CD14-positive monocyte (primary cell): ENCODE results near the gene RIMS3. TPM values are rescaled to one million over a fixed set of nuclear protein-coding genes. Genes with fewer than 3 reads are reported as not detected.

Experiments
- DNase-seq, 3 donors: peaks; one replicate each; pipeline ENCODE4 v3.0.0-alpha.2; 2011 to 2022
- H2AFZ ChIP-seq: 2 replicates; pipeline ENCODE4 v1.6.0; 2012; ENCODE audit warnings: mild to moderate bottlenecking, low read depth, low read length, inconsistent platforms; ENCODE audit not compliant: insufficient read depth, poor library complexity, severe bottlenecking
- H3K27ac ChIP-seq, 2 donors: 1 replicate in 1 of 2; 2 replicates in 1 of 2; pipeline ENCODE4 v1.5.1; 2012 to 2013; ENCODE audit warnings: low read length in 2 of 2, control low read depth in 1 of 2, inconsistent platforms in 1 of 2, low read depth in 1 of 2, mild to moderate bottlenecking in 1 of 2
- H3K27me3 ChIP-seq, 2 donors: one replicate each; pipeline versions ENCODE4 v1.6.0 to v1.6.1; 2011 to 2013; ENCODE audit warnings: low read length in 2 of 2; ENCODE audit not compliant: control insufficient read depth in 2 of 2, insufficient read depth in 2 of 2
- H3K36me3 ChIP-seq, 2 donors: replicated peaks in 1 of 2; 1 replicate in 1 of 2; 2 replicates in 1 of 2; pipeline versions ENCODE4 v1.5.1 to v1.6.1; 2012 to 2013; ENCODE audit warnings: low read length in 2 of 2, control low read depth in 1 of 2, inconsistent platforms in 1 of 2, mild to moderate bottlenecking in 1 of 2; ENCODE audit not compliant: insufficient read depth in 2 of 2, control insufficient read depth in 1 of 2
- H3K4me1 ChIP-seq, 2 donors: 1 replicate in 1 of 2; 2 replicates in 1 of 2; pipeline versions ENCODE4 v1.5.1 to v1.6.1; 2012 to 2013; ENCODE audit warnings: low read length in 2 of 2, control low read depth in 1 of 2, inconsistent platforms in 1 of 2, mild to moderate bottlenecking in 1 of 2, moderate library complexity in 1 of 2; ENCODE audit not compliant: insufficient read depth in 2 of 2, control insufficient read depth in 1 of 2
- H3K4me2 ChIP-seq: replicated peaks from 2 replicates; pipeline ENCODE3; 2012; ENCODE audit warnings: low read length, moderate library complexity, mild to moderate bottlenecking; ENCODE audit not compliant: poor library complexity, severe bottlenecking; ENCODE audit errors: extremely low read depth
- H3K4me3 ChIP-seq, 3 experiments: fragments of 200-600 bp in 1 of 3; sonication (generic) in 1 of 3; replicated peaks in 1 of 3; 1 replicate in 2 of 3; 2 replicates in 1 of 3; pipeline ENCODE4 v1.5.1; 2011 to 2013; ENCODE audit warnings: low read length in 3 of 3, mild to moderate bottlenecking in 3 of 3, control low read depth in 2 of 3, low read depth in 2 of 3, inconsistent platforms in 1 of 3, moderate library complexity in 1 of 3
- H3K79me2 ChIP-seq: 2 replicates; pipeline ENCODE4 v1.6.0; 2012; ENCODE audit warnings: mild to moderate bottlenecking, control low read depth, inconsistent platforms, low read length, moderate library complexity; ENCODE audit not compliant: insufficient read depth
- H3K9ac ChIP-seq: 2 replicates; pipeline ENCODE4 v1.6.0; 2017; ENCODE audit warnings: low read length, mild to moderate bottlenecking; ENCODE audit not compliant: insufficient read depth, poor library complexity, severe bottlenecking
- H3K9me3 ChIP-seq, 2 donors: replicated peaks in 1 of 2; 1 replicate in 1 of 2; 2 replicates in 1 of 2; pipeline versions ENCODE4 v1.5.1 to v1.6.1; 2012 to 2013; ENCODE audit warnings: low read length in 2 of 2, control low read depth in 1 of 2; ENCODE audit not compliant: control insufficient read depth in 1 of 2, insufficient read depth in 1 of 2
- H4K20me1 ChIP-seq: 2 replicates; pipeline ENCODE4 v1.6.0; 2012; ENCODE audit warnings: mild to moderate bottlenecking, low read length, control low read depth, moderate library complexity; ENCODE audit not compliant: insufficient read depth
- H3K27ac Mint-ChIP-seq, 7 donors: one replicate each; pipeline ENCODE4 v1.8.0; 2020; ENCODE audit warnings: mild to moderate bottlenecking in 7 of 7, mixed read lengths in 7 of 7, moderate library complexity in 6 of 7, inconsistent platforms in 2 of 7
- H3K27me3 Mint-ChIP-seq, 3 donors: one replicate each; pipeline ENCODE4 v1.8.0; 2021 to 2022; ENCODE audit warnings: low read depth in 3 of 3, mild to moderate bottlenecking in 3 of 3, mixed read lengths in 3 of 3, moderate library complexity in 3 of 3, inconsistent platforms in 1 of 3
- H3K36me3 Mint-ChIP-seq, 2 donors: one replicate each; pipeline ENCODE4 v1.8.0; 2020; ENCODE audit warnings: mixed read lengths in 2 of 2, inconsistent platforms in 1 of 2, mild to moderate bottlenecking in 1 of 2
- H3K4me1 Mint-ChIP-seq: one replicate; pipeline ENCODE4 v1.8.0; 2020; ENCODE audit warnings: mild to moderate bottlenecking, mixed read lengths
- H3K4me3 Mint-ChIP-seq, 2 donors: one replicate each; pipeline ENCODE4 v1.8.0; 2020; ENCODE audit warnings: mild to moderate bottlenecking in 2 of 2, mixed read lengths in 2 of 2, moderate library complexity in 1 of 2
- H3K9me3 Mint-ChIP-seq, 7 donors: one replicate each; pipeline ENCODE4 v1.8.0; 2020 to 2022; ENCODE audit warnings: mixed read lengths in 7 of 7, mild to moderate bottlenecking in 6 of 7, moderate library complexity in 6 of 7, inconsistent platforms in 2 of 7
- WGBS: methylation state at CpG from one replicate; pipeline ENCODE4 v1.1.5; 2013; ENCODE audit warnings: missing lambda C conversion rate; ENCODE audit not compliant: insufficient coverage; 5-methylcytosine and 5-hydroxymethylcytosine counted together
- intact Hi-C, 2 donors: fragments of 100-400 bp; cut with micrococcal nuclease; formaldehyde crosslinking; loops; one replicate each; pipeline versions ENCODE4 v1.15.0 to v1.15.1; 2023
- polyA plus RNA-seq, 3 donors: library from polyadenylated mRNA; depleted of rRNA in 1 of 3; unstranded in 2 of 3; stranded (reverse) in 1 of 3; fragments of 300-500 nt in 2 of 3; fragments of >200 nt in 1 of 3; fragmentation: Illumina TruSeq in 2 of 3; gene quantifications; 1 replicate in 2 of 3; 2 replicates in 1 of 3; pipeline ENCODE4 v1.2.3, GENCODE V29; 2012 to 2021
- TF ChIP-seq, protein P1 (sequence below): fragments of 200-600 bp; IDR thresholded peaks from one replicate; pipeline ENCODE4 v1.8.0; 2022; ENCODE audit warnings: antibody characterized with exemption, mild to moderate bottlenecking

Gene RIMS3
- polyA plus RNA-seq, 3 donors = 0.15 to 1.0 (median 0.26) TPM

DNA sequence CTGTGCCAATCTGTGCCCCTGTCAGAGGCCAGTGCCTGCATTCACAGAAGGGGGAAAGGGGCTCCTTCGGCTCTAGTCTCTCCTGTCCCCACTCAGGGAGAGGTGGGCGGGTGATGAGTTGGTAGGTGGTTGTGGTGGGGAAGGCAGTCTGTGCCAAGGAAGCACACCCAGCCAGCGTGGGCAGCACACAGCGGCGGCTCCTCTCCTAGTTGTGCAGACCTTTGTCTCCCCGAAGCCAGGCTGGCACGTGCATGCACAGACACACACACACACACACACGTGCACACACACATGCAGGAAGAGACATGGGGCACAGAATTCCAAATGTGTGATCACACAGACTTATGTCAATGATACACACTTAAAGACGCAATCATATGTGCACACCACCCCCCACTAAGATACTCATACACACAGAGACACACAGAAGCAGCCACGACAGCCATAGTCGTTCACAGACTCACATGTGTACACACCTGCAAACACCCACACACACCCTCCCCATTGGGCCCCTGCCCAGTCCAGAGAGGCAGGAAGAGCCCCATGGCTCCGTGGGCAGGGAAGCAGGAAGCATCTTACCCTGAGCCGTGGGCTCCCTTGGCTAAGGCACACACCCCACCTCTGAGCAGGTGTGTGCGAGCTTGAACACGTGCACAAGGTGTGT is 16.4 kb downstream of the RIMS3 start:
- no peak overlapping the region for H3K4me3 ChIP-seq
- no peaks in the 10 kb centered on the region for H3K4me1 Mint-ChIP-seq
- H3K27ac ChIP-seq = no peak overlapping the region
- no peaks in the 10 kb centered on the region for H3K9me3 ChIP-seq
- no peak overlapping the region for H2AFZ ChIP-seq
- no peak overlapping the region for H3K9ac ChIP-seq
- H3K27me3 ChIP-seq = peaks cover 0 to 2% of the 10 kb centered on the region in 2 donors
- no peak for DNase-seq
- H3K4me1 ChIP-seq = no peaks in the 10 kb centered on the region
- H3K9me3 Mint-ChIP-seq = peaks cover 0 to 3% (median 0%) of the 10 kb centered on the region in 7 donors
- H3K4me2 ChIP-seq = no peak overlapping the region
- TF ChIP-seq, protein P1, sequence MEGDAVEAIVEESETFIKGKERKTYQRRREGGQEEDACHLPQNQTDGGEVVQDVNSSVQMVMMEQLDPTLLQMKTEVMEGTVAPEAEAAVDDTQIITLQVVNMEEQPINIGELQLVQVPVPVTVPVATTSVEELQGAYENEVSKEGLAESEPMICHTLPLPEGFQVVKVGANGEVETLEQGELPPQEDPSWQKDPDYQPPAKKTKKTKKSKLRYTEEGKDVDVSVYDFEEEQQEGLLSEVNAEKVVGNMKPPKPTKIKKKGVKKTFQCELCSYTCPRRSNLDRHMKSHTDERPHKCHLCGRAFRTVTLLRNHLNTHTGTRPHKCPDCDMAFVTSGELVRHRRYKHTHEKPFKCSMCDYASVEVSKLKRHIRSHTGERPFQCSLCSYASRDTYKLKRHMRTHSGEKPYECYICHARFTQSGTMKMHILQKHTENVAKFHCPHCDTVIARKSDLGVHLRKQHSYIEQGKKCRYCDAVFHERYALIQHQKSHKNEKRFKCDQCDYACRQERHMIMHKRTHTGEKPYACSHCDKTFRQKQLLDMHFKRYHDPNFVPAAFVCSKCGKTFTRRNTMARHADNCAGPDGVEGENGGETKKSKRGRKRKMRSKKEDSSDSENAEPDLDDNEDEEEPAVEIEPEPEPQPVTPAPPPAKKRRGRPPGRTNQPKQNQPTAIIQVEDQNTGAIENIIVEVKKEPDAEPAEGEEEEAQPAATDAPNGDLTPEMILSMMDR = no peak
- 67% methylated on average over 11 of the region's 15 CpGs for WGBS
- H3K79me2 ChIP-seq = no peaks in the 10 kb centered on the region
- H3K36me3 ChIP-seq = no peaks in the 10 kb centered on the region
- no peaks in the 10 kb centered on the region for H3K36me3 Mint-ChIP-seq
- H3K27me3 Mint-ChIP-seq = peaks cover 3 to 9% (median 4%) of the 10 kb centered on the region in 3 donors
- no peak overlapping the region for H3K4me3 Mint-ChIP-seq
- H4K20me1 ChIP-seq = no peaks in the 10 kb centered on the region
- H3K27ac Mint-ChIP-seq = no peak overlapping the region
- intact Hi-C loops = no loop called here

- intact Hi-C loops = no loop called here
- Histone ChIP-seq H3K9ac (no peak overlapping the region), H3K79me2 (no peaks in the 10 kb centered on the region), H3K4me2 (no peak overlapping the region), H2AFZ (no peak overlapping the region), H3K27me3 (peaks cover 0 to 2% of the 10 kb centered on the region in 2 donors), H3K36me3 (no peaks in the 10 kb centered on the region), H4K20me1 (no peaks in the 10 kb centered on the region), H3K4me1 (no peaks in the 10 kb centered on the region), H3K9me3 (no peaks in the 10 kb centered on the region), H3K4me3 (no peak overlapping the region), H3K27ac (no peak overlapping the region)
- no peak overlapping the region for H3K4me3 Mint-ChIP-seq
- peak overlapping the region in 1 of 7 donors; percentile 1 for H3K27ac Mint-ChIP-seq
- peaks cover 3 to 4% (median 4%) of the 10 kb centered on the region in 3 donors for H3K27me3 Mint-ChIP-seq
- 50% methylated on average over 1 of the region's 3 CpGs for WGBS
- TF ChIP-seq, protein P1 = no peak
- peaks cover 0 to 3% (median 0%) of the 10 kb centered on the region in 7 donors for H3K9me3 Mint-ChIP-seq
- DNase-seq = no peak
- no peaks in the 10 kb centered on the region for H3K36me3 Mint-ChIP-seq
- H3K4me1 Mint-ChIP-seq = no peaks in the 10 kb centered on the region
These were observed 17.3 kb downstream of the RIMS3 start for GRCh38 chr1:40648200-40648599.
